ENCODE measurements around the gene PCSK5. TPM values are rescaled to one million over a fixed set of nuclear protein-coding genes. Genes with fewer than 3 reads are reported as not detected.
"Not testable (repeated sequence)": the region's sequence is repeated elsewhere in the genome, so short reads cannot be mapped to it uniquely, and the experiment has no call there.

PCSK5 gene
- total RNA-seq, 2 donors from 2014 or later = 56.5 to 79.8 TPM

DNA sequence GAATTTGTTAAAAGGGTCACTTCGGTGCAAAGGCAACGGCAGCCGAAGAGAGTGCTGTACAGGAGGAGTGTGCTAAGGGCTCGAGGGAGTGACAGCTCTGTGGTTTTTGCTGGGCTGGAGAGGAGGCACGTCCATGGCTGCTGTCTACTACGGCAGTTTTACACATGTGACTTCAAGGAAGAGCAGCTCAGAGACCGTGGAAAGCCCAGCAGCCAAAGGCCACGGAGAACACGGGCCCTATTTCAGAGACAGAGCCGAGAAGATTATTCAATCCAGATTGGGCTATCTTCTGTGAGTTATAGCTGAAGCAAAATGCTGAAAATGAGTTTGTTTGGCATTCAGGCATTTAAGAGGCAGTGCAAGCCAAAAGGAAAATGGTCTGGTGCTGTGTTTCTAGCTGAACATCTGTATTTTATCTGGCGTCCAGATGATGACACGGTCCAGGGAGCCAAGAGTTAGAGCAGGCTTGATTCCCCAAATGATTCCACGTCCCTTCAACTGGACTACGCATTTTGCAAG is 407.3 kb downstream of the PCSK5 start:
- intact Hi-C loops (cut with DNase I, micrococcal nuclease) = loop anchor here in 1 of 2 donors (10.0 kb wide), 1 partner anchor 433 kb away; no protein-coding TSS in a partner anchor
- DNase-seq = peak in 1 of 2 donors; percentile 32
- no peak for ATAC-seq

DNA sequence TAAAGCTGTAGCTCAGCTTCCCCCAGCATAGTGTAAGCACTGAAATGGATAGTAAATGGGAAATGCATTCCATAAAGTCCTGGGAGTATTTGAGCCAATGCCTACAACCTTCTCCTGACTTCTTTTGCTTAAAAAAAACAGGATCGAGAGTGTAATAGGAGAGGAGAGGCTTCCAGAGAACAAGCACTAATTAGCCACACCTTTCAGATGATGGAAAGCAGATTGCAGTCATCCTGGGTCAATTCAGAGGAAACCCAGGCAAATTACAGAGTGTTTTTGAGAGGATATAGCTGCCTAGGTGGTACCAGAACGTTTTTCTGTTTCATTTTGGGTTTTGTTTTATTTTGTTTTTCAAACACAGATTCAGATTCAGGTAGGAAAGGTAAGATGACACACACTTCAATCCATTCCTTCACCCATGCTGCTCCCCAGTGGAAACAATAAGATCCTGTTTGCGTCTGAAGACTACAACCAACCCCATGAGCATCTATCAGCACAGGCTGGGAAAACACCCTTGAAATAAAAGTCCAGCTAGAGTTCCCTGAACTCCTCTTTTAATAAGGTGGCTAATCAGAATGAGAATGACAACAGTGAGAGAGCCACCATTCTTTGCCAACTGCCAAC is 408.2 kb downstream of the PCSK5 start:
- no peak for DNase-seq

DNA sequence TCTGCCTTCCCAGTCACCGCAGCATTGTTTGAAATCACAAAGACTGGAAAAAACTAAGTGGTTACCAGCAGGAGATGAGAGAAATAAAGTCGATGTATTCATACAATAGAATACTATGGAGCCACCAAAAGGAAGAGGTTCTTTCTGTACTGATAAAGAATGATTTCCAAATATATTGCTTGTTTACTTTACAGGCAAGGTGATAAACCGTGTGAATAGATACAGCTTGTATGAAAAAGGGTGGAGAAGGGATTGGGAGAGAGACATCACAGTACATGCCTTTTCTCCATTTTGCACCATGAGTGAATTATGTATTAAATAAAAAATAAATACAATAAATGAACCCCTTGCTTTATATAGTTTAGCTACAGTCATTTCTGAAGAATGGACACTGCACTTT is 412.1 kb downstream of the PCSK5 start:
- DNase-seq (no peak), ATAC-seq (peak; percentile 76)
- intact Hi-C loops (cut with DNase I, micrococcal nuclease) = no loop called here

More for the DNA sequence above, 408.2 kb downstream of the PCSK5 start:
- ATAC-seq = no peak
- intact Hi-C loops (cut with DNase I, micrococcal nuclease) = loop anchor here in 1 of 2 donors (10.0 kb wide), 1 partner anchor 434 kb away; no protein-coding TSS in a partner anchor

DNA sequence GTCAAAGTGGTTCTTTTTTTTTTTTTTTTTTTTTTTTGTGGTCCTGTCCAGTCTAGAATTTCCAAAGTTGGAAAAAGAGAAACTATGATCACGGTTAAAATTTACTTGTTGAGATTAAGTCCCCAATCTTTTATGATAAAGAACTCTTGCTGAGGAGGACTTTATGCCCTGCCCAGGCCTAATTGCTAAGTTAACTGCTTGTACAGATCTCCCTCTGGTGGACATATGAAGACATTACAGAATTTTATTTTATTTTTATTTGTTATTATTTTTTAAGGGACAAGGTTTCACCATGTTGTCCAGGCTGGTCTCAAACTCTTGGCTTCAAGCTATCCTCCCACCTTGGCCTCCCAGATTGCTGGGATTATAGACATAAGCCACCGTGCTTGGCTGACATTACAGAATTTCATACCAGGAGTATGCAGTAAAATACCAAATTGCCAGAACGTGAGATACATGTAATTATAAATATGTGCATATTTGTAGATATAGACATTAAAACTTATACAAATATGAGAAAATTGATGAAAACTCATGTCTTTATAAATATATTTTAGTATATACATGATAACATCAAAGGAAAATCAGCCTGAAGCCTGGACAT is 412.6 kb downstream of the PCSK5 start:
- DNase-seq = no peak
- intact Hi-C loops (cut with DNase I, micrococcal nuclease) = no loop called here
- ATAC-seq = peak; percentile 79

DNA sequence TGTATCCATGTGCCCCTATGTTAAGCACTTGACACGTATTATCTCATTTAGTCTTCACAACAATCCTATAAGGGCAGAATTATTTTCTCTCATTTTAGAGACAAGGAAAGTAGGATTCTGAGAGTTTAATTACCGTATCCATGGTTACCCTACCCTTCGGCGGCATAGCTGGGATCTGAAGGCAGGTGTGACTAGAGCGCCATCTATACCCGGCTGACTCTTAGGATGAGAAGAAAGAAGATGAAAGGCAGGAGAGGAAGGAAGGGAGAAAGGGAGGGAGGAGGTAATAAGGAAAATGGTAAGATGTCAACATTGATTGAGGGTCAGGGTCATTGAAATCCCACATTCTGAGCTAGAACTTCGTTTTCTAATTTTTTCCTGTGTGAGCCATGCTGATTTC is 416.6 kb downstream of the PCSK5 start:
- DNase-seq; intact Hi-C loops (cut with DNase I, micrococcal nuclease); ATAC-seq: not testable (repeated sequence)

DNA sequence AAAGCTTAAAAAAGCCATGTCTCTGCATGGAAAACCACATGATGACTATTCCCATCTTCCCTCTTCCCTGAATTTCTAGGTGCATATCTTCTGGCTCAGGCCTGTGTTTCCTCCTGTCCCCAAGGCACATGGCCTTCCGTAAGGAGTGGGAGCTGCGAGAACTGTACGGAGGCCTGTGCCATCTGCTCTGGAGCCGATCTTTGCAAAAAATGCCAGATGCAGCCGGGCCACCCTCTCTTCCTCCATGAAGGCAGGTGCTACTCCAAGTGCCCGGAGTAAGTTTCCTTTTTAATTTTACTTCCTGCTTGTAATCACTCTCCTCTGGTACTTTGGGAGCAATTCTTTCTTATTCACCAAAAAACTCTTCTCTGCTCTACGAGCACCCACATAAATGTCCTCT is 420.1 kb downstream of the PCSK5 start:
- no peak for DNase-seq
- no peak for ATAC-seq
- intact Hi-C loops (cut with DNase I, micrococcal nuclease) = no loop called here

DNA sequence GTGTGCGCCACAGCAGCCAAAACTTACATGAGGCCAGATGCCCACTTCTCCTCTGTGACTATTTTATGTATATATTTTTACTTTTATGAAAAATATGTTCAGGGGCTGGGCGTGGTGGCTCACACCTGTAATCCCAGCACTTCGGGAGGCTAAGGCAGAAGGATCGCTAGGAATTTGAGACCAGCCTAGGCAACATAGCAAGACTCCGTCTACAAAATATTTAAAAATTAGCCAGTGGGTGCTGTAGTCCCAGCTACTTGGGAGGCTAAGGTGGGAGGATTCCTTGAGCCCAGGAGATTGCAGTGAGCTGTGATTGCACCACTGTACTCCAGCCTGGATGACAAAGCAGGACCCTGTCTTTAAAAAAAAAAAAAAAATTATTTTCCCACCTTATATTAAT is 420.5 kb downstream of the PCSK5 start:
- intact Hi-C loops (cut with DNase I, micrococcal nuclease) = no loop called here
- ATAC-seq (no peak), DNase-seq (no peak)

DNA sequence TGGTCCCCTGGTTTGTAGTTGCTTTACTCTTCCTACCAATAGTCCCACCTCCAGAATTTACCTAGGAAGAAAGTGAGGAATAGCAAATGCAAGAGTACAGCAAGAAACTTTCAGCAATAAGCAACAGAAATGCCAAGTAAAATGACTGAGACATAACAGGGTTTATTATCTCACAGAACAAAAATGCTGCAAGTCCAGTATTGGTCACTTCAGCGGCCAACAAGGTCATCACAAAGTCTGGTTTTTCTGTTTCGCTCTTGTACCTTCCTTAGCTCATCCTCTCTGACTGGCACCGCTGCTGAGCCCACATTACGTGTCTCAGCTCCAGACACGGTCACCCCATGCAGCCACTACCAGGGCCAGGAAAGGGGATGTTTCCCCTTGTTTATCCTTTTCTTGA is 421.1 kb downstream of the PCSK5 start:
- ATAC-seq = no peak
- no peak for DNase-seq
- intact Hi-C loops (cut with DNase I, micrococcal nuclease) = no loop called here

DNA sequence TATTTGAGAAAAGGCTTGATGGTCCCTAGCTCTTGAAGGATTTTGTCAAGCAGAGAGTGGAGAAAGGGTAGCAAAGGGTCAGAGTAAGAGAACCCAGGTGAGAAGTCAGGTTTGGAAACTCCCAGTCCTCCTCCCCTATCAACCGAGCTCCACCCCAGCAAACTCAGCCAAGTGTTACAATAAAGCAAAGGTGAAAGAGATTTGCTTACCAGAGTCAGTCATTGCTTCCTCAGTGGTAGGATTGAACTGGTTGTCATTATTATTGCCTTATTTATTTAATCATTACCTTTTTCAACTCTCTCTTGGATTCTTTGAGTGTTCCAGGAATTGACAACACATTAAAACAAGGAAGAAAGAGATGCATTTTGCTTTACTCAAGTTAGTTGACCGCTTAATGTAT is 423.3 kb downstream of the PCSK5 start:
- ATAC-seq (peak; percentile 91), DNase-seq (peak; percentile 34 to 59)
- intact Hi-C loops (cut with DNase I, micrococcal nuclease) = no loop called here

DNA sequence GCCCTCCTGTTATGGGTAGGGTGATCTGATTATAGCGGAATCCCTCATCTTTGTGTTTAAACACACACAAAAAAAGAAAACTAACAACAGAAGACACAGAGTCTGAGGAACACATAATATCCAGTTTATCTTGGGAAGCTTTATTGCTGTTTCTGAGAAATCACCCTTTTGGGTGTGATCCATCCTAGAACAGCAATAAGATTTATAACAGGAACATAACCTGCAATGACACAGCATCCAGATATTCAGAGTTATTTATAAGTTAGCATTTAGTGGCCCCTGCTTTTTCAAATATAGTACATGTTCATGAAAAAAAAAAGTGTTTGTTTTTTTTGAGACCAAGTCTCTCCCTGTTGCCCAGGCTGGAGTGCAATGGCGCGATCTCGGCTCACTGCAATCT is 423.8 kb downstream of the PCSK5 start:
- ATAC-seq = peak; percentile 72
- intact Hi-C loops (cut with DNase I, micrococcal nuclease) = no loop called here
- DNase-seq = no peak

DNA sequence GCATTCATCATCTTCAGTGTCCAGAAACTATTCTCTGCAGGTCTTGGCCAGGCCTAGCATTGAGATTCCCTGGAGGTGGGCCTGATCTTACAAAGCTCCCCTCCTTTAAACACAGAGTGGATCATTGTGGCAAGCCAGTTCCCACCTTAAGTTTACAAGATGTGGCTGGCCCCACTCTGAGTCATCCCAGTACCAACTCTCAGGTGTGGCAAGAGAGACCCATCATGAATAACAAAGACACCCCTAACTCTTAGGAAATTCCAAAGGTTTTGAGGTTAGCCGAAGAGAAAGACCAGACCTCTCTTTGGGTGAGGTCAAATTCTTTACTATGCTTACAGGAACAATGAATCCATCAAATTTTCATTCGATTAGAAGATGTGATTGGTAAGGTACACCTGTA is 425.6 kb downstream of the PCSK5 start:
- DNase-seq = no peak
- intact Hi-C loops (cut with DNase I, micrococcal nuclease) = no loop called here
- no peak for ATAC-seq

DNA sequence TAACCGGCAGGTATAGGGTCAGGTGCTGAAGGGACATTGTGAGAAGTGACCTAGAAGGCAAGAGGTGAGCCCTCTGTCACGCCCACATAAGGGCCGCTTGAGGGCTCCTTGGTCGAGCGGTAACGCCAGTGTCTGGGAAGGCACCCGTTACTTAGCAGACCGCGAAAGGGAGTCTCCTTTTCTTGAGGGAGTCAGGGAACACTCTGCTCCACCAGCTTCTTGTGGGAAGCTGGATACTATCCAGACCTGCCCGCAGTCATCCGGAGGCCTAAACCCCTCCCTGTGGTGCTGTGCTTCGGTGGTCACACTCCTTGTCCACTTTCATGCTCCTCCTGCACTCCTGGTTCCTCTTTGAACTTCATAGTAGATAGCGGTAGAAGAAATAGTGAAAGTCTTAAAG is 429.0 kb downstream of the PCSK5 start:
- ATAC-seq; DNase-seq; intact Hi-C loops (cut with DNase I, micrococcal nuclease): not testable (repeated sequence)

DNA sequence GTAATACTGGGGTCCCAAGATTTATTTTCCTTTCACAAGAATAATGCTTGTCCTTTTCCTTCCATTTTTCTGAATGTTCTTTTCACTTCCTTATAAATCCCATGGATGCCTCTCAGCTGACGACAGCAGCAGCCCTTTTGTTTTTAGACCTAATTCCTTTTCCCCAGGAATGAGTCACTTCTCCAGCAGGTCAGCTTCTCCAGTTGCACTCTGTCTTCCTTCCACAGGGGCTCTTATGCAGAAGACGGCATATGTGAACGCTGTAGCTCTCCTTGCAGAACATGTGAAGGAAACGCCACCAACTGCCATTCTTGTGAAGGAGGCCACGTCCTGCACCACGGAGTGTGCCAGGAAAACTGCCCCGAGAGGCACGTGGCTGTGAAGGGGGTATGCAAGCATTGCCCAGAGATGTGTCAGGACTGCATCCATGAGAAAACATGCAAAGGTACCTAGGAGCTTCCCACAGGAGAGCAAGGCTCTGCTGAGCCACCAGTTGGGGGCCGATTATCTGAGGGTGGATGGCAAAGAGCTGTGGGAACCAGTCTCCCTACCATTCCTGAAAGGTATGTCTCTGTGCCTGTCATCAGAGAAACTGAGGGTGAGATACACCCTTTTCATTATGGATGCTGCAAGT is 430.8 kb downstream of the PCSK5 start:
- intact Hi-C loops (cut with DNase I, micrococcal nuclease) = no loop called here
- no peak for DNase-seq
- no peak for ATAC-seq

DNA sequence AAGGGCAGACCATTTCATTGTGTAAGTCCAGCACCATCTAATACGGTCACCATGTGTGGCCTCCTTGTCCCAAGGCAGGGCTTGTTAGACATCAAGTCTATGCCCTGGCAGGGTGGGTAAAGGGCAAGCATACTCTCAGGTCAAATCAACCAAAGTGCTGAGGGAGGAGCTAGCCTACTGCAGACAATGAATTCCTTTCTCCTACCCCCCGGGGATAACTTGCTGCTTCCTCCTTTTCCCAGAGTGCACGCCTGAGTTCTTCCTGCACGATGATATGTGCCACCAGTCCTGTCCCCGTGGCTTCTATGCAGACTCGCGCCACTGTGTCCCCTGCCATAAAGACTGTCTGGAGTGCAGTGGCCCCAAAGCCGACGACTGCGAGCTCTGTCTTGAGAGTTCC is 432.3 kb downstream of the PCSK5 start:
- intact Hi-C loops (cut with DNase I, micrococcal nuclease) = no loop called here
- ATAC-seq = peak; percentile 7

DNA sequence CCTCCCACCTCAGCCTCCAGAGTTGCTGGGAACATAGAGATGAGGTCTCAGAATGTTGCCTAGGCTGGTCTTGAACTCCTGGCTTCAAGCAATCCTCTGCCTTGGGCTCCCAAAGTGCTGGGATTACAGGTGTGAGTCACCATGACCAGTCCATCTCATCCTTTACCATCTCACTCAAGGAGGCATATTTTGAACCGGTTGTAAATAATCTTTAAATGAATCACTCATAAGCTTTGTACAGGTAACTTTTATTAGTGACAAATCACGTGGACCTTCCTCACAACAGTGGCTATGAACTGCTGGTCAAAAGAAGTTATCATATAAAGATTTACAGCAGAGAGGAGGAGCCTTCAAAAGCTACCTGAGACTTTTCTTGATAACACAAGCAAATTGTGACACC is 433.0 kb downstream of the PCSK5 start:
- ATAC-seq = peak; percentile 82
- intact Hi-C loops (cut with DNase I, micrococcal nuclease) = no loop called here

More for the DNA sequence above, 432.3 kb downstream of the PCSK5 start:
- DNase-seq = no peak

DNA sequence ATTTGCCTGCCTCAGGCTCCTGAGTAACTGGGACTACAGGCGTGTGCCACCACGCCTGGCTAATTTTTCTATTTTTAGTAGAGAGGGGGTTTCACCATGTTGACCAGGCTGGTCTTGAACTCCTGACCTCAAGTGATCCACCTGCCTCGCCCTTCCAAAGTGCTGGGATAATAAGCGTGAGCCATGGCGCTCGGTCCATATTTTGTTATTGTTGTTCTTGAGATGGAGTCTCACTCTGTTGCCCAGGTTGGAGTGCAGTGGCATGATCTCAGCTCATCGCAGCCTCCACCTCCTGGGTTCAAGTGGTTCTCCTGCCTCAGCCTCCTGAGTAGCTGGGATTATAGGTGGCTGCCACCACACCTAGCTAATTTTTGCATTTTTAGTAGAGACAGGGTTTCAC is 433.6 kb downstream of the PCSK5 start:
- DNase-seq; intact Hi-C loops (cut with DNase I, micrococcal nuclease): not testable (repeated sequence)
- ATAC-seq = peak; percentile 35

More for the DNA sequence above, 433.0 kb downstream of the PCSK5 start:
- DNase-seq = no peak

DNA sequence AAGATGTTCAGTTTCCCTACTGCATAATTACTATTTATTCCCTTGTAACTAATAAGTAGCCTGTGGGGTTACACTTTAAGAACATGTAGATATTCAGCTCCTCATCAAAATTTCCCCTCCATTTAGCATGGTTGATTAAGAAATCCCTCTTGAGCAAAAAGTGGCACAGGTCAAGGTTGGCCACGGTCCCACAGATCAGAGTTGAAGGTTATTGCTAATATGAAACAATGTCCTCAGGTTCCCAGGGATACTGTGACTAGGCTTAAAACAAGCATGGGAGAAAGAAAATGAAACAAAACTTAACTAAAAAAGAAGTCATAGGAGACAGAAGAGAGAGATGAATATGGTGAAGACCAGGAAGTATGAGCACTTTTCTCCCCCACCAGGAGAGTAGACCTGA is 439.6 kb downstream of the PCSK5 start:
- DNase-seq = no peak
- ATAC-seq = no peak
- intact Hi-C loops (cut with DNase I, micrococcal nuclease) = no loop called here

DNA sequence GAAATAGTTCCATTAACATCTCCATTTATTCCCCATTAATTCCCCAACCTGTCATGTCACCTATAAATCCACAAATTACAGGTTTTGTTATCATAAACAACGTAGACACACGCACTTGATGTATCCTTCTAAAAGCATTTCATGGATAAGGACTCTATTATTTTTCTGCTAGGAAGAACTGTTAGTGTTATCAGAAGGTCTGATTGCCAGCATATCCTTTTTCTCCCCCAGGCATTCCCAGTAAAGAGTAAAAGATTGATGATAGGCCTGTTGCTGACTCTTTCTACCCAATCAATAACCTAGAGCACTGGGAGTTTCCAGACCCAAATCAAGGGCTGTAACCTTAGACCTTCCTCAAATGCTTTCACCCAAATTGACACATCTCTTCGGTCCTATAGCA is 442.9 kb downstream of the PCSK5 start:
- intact Hi-C loops (cut with DNase I, micrococcal nuclease) = no loop called here
- DNase-seq (no peak), ATAC-seq (no peak)

DNA sequence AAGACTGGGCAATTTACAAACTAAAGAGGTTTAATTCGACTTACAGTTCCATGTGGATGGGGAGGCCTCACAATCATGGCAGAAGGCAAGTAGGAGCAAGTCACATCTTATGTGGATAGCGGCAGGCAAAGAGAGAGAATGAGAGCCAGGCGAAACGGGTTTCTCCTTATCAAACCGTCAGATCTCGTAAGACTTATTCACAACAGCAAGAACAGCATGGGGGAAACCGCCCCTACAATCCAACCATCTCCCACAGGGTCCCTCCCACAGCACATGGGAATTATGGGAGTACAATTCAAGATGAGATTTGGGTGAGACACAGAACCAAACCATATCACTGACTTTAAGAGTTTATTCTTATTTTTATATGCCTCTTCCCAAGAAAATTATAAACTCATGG is 443.5 kb downstream of the PCSK5 start:
- intact Hi-C loops (cut with DNase I, micrococcal nuclease) = no loop called here
- ATAC-seq = no peak
- no peak for DNase-seq

DNA sequence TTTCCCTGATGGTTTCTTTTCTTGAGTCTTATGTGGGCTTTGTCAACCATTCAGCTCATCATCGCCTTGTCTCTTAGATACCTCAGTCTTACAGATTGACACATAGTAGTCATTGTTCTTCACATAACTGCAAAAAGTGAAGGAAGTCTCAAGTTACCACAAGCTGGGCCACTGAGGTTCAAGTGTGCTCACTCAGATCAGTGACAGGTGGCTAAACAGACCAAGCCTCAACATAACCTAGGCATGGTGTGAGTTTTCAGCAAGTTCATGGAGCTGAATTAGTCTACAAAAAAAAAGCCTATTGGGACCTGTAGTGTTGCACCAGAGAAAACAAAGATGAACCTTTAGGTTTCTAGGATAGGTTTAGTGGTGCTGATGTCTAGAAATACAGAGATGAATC is 445.6 kb downstream of the PCSK5 start:
- ATAC-seq (no peak), DNase-seq (no peak)
- intact Hi-C loops (cut with DNase I, micrococcal nuclease) = no loop called here

Measured in left colon (tissue), 2 donors.